Mesothelial cell of epicardium (in vitro differentiated cells): Measurements from ENCODE around the gene CAP2. TPM values are rescaled to one million over a fixed set of nuclear protein-coding genes. Genes with fewer than 3 reads are reported as not detected.

Experiments
- DNase-seq, 2 experiments: peaks; one replicate each; pipeline ENCODE4 v3.0.0; 2021; ENCODE audit warnings: low spot score in 2 of 2; ENCODE audit not compliant: unreplicated experiment in 2 of 2
- H3K27ac Mint-ChIP-seq: 2 replicates; pipeline ENCODE4 v1.8.0; 2021; ENCODE audit warnings: mixed read lengths
- H3K27me3 Mint-ChIP-seq: 2 replicates; pipeline ENCODE4 v1.8.0; 2021; ENCODE audit warnings: low read depth, mixed read lengths
- H3K36me3 Mint-ChIP-seq: 2 replicates; pipeline ENCODE4 v1.8.0; 2021; ENCODE audit warnings: mixed read lengths
- H3K4me1 Mint-ChIP-seq: 2 replicates; pipeline ENCODE4 v1.8.0; 2021; ENCODE audit warnings: mixed read lengths
- H3K4me3 Mint-ChIP-seq: 2 replicates; pipeline ENCODE4 v1.8.0; 2021; ENCODE audit warnings: mild to moderate bottlenecking, moderate library complexity, mixed read lengths
- H3K9me3 Mint-ChIP-seq: 2 replicates; pipeline ENCODE4 v1.8.0; 2021; ENCODE audit warnings: mixed read lengths
- total RNA-seq: library from RNA; stranded (reverse); gene quantifications from 3 replicates; pipeline ENCODE4 v1.2.1, GENCODE V29; 2021
- TF ChIP-seq, protein P1 (sequence below): fragments of 200-600 bp; sonication (generic); IDR thresholded peaks from one replicate; pipeline ENCODE4 v1.5.0; 2021; ENCODE audit warnings: antibody characterized with exemption; ENCODE audit not compliant: unreplicated experiment

Gene CAP2, protein sequence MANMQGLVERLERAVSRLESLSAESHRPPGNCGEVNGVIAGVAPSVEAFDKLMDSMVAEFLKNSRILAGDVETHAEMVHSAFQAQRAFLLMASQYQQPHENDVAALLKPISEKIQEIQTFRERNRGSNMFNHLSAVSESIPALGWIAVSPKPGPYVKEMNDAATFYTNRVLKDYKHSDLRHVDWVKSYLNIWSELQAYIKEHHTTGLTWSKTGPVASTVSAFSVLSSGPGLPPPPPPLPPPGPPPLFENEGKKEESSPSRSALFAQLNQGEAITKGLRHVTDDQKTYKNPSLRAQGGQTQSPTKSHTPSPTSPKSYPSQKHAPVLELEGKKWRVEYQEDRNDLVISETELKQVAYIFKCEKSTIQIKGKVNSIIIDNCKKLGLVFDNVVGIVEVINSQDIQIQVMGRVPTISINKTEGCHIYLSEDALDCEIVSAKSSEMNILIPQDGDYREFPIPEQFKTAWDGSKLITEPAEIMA
- 14.1 to 15.6 TPM (median 15.0 TPM) in 3 replicates for total RNA-seq

- DNase-seq: peak; percentile 48 to 67
Observed at GRCh38 chr6:17392978-17393891, at the start of gene CAP2. Gene CAP2 (plus strand): TSS chr6:17393595. CDS start chr6:17421556, 27,961 bp downstream.

GRCh38 chr6:17347012-17347411 is 46.4 kb upstream of the CAP2 start:
- TF ChIP-seq, protein P1, sequence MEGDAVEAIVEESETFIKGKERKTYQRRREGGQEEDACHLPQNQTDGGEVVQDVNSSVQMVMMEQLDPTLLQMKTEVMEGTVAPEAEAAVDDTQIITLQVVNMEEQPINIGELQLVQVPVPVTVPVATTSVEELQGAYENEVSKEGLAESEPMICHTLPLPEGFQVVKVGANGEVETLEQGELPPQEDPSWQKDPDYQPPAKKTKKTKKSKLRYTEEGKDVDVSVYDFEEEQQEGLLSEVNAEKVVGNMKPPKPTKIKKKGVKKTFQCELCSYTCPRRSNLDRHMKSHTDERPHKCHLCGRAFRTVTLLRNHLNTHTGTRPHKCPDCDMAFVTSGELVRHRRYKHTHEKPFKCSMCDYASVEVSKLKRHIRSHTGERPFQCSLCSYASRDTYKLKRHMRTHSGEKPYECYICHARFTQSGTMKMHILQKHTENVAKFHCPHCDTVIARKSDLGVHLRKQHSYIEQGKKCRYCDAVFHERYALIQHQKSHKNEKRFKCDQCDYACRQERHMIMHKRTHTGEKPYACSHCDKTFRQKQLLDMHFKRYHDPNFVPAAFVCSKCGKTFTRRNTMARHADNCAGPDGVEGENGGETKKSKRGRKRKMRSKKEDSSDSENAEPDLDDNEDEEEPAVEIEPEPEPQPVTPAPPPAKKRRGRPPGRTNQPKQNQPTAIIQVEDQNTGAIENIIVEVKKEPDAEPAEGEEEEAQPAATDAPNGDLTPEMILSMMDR: no peak
- Mint-ChIP-seq H3K9me3 (no peaks in the 10 kb centered on the region), H3K36me3 (no peaks in the 10 kb centered on the region)

More at GRCh38 chr6:17392978-17393891, at the start of gene CAP2:
- Mint-ChIP-seq H3K9me3 (peaks cover 9% of the 10 kb centered on the region), H3K36me3 (peaks cover 8% of the 10 kb centered on the region), H3K4me1 (peaks cover 17% of the 10 kb centered on the region), H3K27ac (peak within 1 kb of the TSS; percentile 99), H3K27me3 (no peaks in the 10 kb centered on the region), H3K4me3 (peak within 1 kb of the TSS; percentile 97)
- TF ChIP-seq, protein P1: no peak

DNA sequence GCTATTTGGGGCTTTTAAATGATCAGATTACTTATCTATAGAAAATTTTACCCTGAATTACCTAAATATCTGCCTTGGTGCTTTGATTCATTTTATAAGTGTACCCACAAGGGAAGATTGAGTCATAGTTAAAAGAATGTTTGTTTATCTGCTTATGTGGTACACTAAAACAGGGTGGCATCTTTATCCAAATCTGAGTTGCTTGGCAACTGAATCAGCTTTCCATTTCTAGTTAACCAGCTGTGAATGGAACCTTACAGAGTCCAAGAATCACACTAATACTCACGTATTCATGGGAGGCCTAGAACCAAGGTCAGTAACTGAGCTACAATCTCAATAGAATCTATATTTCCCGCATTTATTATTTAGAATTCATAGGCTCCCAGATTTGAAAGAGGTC is 44.0 kb upstream of the CAP2 start:
- Mint-ChIP-seq H3K27me3 (peaks cover 5% of the 10 kb centered on the region), H3K27ac (no peak overlapping the region), H3K9me3 (no peaks in the 10 kb centered on the region), H3K4me1 (no peaks in the 10 kb centered on the region), H3K36me3 (no peaks in the 10 kb centered on the region), H3K4me3 (no peak overlapping the region)
- DNase-seq: no peak
- TF ChIP-seq, protein P1: no peak

More at GRCh38 chr6:17347012-17347411, 46.4 kb upstream of the CAP2 start:
- Mint-ChIP-seq H3K27me3 (no peaks in the 10 kb centered on the region), H3K4me3 (no peak overlapping the region), H3K4me1 (no peaks in the 10 kb centered on the region), H3K27ac (no peak overlapping the region)
- no peak for DNase-seq

GRCh38 chr6:17352302-17352701 is 41.1 kb upstream of the CAP2 start:
- H3K4me1 Mint-ChIP-seq: no peaks in the 10 kb centered on the region
- H3K9me3 Mint-ChIP-seq: no peaks in the 10 kb centered on the region
- TF ChIP-seq, protein P1: no peak
- no peak for DNase-seq
- peaks cover 5% of the 10 kb centered on the region for H3K27me3 Mint-ChIP-seq
- H3K27ac Mint-ChIP-seq: no peak overlapping the region
- H3K36me3 Mint-ChIP-seq: no peaks in the 10 kb centered on the region
- H3K4me3 Mint-ChIP-seq: no peak overlapping the region

DNA sequence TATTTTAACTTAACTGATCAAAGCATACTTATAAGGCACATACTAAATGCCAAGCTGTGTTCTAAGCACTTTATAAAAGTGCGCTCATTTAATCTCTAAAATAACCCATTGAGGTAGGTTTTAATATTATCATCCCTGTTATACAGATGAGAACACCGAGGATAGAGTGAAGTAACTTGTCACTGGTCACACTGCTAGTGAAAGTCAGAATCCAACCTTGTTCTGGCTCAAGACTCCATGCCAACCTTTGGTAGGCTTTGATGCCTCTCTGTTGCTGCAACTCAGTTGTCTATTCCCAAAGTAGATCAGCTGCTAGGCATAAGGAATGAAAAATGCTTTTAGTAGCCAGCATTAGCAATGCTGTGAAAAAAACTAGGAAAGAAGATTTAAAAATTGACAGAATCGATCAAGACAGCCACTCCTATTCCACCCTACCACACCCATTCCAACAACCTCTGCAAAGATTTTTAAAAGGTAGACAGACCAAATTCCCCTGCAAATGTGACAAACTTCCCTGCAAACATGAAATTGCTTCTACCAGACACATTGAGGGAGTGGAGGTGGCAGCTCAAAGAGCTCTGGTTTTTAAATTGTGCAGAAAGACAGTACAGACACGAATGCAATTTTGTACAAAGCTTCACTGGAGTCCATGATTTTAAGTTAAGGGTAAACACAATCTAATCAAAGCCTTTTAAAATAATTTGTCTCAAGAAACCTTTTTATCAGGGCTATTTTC is 39.8 kb upstream of the CAP2 start:
- Mint-ChIP-seq H3K27ac (no peak overlapping the region), H3K4me1 (no peaks in the 10 kb centered on the region), H3K36me3 (no peaks in the 10 kb centered on the region), H3K9me3 (no peaks in the 10 kb centered on the region), H3K4me3 (no peak overlapping the region), H3K27me3 (peaks cover 5% of the 10 kb centered on the region)
- no peak for DNase-seq
- TF ChIP-seq, protein P1: no peak
